EL (cell line): Measurements from ENCODE around the gene FRMD3.
"Not testable (repeated sequence)": the region's sequence is repeated elsewhere in the genome, so short reads cannot be mapped to it uniquely, and the experiment has no call there.

ENCODE experiments used
- DNase-seq: peaks from one replicate; pipeline ENCODE4 v3.0.0-alpha.2; 2016

The FRMD3 gene

DNA sequence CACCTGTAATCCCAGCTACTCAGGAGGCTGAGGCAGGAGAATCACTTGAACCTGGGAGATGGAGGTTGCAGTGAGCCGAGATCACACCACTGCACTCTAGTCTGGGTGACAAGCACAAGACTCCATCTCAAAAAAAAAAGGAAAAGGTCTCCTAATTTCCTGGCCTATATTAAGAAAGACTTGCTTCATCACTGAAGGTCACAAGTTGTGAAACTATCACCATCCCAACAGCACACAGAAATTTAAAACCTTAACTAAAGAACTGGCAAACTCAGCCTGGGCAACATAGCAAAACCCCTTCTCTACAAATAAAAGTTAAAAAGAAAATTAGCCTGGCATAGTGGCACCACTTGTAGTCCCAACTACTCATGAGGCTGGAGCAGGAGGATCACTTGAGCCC, 17.2 kb downstream of the FRMD3 start:
- no peak for DNase-seq

DNA sequence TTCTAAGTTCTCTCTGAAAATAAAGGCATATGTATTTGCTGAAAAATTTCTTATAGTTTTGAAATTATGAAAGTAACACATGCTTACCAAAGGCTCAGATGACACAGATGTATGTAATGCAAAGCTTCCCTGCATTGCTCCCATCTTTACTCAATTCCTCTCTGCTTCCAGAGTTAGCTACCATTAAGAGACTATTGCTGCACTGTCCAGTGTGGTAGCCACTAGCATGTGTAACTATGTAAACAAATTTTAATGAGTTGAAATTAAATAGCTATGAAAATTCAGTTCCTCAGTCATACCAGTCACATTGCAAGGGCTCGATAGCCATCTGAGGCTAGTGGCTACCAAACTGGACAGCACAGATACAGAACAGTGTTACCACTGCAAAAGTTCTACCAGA, 17.9 kb downstream of the FRMD3 start:
- no peak for DNase-seq

DNA sequence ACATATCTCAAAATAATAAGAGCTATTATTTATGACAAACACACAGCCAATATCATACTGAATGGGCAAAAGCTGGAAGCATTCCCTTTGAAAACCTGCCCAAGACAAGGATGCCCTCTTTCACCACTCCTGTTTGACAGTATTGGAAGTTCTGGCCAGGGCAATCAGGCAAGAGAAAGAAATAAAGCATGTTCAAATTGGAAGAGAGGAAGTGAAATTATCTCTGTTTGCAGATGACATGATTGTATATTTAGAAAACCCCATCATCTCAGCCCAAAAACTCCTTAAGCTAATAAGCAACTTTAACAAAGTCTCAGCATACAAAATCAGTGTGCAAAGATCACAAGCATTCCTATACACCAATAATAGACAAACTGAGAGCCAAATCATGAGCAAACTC, 20.2 kb downstream of the FRMD3 start:
- DNase-seq = not testable (repeated sequence)

DNA sequence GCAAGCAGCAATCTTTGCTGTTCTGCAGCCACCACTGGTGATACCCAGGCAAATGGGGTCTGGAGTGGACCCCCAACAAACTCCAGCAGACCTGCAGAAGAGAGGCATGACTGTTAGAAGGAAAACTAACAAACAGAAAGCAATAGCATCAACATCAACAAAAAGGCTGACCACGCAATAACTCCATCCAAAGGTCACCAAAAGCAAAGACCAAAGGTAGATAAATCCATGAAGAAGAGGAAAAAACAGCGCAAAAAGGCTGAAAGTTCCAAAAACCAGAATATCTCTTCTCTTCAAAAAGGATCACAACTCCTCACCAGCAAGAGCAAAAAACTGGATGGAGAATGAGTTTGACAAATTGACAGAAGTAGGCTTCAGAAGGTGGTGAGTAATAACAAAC, 23.4 kb downstream of the FRMD3 start:
- no peak for DNase-seq

DNA sequence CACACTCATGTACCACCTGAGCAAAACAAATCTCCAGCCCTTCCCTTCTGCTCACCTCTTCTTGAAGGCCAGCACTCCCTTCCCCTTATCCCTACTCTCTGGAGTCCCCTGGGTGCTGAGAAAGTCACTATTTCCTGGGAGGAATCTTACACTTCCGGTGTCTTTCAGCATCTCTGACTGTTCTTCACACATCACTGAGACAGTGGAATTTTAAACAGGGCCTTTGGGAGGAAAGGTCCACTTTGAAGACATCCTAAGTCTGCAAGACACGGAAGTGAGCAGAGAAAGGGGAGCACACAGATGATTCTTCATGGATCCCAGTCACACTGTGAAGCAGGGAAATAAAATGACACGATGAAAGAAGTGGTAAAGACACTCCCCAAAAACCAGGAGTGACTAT, 25.6 kb downstream of the FRMD3 start:
- DNase-seq = no peak

DNA sequence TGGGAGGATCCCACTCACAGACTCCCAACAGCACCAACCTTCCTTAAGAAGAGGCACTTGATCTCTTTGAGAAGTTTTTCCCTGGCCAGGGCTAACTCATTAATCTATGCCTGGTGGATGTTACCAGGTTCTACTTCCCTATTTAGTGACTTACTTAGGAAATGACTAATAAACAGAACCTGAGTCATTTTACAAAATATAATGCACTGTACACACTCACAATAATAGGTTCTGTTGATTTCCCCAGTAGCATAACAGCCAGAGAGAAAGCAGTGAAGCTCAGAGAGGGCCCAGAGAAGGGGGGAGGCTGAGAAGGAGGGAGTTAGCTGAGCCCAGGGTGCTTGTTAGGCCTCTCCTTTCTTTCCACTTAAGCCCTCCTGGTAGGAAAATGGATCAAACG, 27.1 kb downstream of the FRMD3 start:
- peak; percentile 30 for DNase-seq

DNA sequence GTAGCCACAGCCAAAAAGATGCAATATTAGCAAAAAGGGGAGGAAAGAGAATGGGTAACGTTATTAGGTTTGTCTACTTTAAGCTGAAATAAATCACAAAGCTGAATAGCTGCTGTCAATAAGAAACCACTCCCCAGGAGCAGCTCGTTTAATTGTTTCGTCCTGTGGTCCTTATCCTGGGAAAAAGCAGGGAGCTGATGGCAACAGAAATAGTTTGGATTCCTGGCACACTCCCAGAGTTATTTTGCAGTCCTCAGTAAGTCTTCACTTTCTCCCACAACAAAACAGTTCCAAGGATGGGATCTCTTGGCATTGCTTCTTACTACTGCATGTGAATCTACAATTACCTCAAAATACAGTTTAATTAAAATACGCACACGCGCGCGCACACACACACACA, 28.8 kb downstream of the FRMD3 start:
- peak; percentile 41 for DNase-seq

DNA sequence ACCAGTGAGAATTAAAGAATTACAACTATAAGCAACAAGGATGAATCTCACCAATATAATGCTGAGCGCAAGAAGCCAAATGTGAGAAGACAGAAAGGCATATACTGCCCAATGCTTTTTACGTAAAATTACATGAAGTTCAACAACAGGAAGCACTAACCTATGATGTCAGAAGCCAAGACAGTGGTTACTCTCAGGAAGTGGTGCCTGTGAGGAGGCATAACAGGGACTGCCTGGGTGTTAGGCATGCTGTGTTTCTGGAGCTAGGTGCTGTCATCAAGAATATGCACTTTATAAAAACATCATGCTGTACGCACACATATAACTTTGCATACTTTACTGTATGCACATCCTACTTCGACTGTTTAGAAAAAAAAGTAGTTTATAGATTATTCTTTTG, 30.1 kb downstream of the FRMD3 start:
- no peak for DNase-seq

DNA sequence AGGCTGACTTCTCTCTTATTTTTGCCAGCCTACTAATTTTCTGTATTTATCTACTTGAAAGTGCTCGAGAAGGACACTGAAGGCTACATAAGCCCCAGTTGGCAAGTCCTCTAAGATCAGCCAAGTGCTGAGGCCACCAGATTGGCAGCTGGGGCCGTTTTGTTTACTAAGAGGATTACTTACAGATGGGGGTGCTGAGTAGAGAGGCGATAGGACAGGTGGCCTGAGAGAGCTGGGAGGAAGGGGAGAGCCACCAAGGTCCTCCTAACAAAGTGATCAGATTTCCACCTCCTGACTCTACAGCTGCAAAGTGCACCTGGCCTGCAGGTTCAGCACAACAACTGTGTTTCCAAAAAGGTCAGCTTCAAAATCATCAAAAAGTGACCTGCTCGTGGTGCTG, 32.9 kb downstream of the FRMD3 start:
- DNase-seq = no peak

DNA sequence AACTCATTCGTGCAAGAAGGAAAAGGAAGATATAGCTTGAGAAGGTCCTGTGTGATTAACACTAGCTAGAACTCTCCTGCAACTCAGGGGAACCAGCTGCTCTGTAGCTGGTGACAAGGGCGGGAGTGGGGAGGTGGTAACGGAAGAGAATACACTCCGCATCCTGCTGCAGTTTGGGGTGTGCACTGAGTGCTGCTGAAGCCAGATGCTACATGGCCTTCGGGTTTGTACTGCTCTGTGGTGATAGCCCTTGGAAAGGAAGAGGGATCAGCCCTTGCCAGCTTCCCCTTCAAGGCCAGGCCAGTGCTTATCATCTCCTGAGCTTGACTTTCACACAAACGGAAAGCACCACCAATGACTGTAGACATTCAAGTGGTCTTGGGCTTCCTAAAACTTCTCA, 34.3 kb downstream of the FRMD3 start:
- no peak for DNase-seq

DNA sequence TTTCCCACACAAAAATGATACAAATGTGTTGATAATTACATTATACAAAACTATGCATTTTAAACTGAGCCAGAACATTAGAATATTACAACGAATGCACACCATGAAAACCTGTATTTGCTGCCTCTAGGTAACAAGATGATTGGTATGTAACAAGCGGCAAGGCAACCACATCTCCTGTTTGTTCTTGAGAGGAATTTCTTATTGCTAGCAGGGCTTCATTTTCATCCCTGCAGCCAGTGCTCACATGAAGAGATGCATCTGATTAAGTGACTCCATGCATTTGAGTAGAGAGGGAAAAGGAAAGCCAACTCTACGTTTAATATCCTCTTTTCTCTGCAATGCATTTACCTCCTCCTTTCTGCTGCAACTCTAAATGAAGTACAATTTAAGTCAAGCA, 36.6 kb downstream of the FRMD3 start:
- no peak for DNase-seq

DNA sequence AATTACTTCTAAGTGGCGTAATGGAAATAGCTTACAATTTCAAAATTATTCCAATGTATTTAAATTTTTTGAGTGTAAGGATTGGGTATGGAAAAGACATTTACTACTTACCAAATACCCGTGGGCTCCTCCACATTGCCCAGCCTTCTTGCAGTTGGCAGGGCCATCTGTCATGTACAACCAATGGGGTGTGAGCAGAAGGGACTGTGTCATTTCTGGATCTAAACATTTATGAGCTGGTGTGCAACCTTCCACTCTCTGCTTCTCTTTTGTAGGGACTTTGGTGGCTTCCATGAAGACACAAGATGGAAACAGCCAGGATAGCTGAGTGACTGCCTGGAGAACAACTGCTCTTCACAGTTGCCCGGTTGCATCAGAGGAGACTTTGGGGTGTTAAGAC, 40.8 kb downstream of the FRMD3 start:
- no peak for DNase-seq

DNA sequence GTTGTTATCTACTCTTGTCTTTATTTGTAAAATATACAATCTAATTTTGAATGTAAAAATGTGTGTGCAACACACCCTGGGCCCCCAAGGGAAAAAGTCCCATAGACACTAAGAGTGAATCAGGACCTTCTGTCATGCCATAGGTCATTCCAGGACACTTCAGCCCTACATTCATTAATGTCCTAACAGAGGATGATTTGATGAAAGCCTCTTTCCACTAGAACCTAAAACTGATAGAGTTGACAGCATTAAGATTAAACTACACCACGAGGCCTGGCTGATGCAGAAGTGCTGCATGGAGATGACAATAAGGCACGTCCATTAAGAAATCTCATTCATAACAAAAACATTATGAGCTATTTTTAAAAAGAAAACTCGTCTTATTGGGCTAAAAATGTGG, 46.2 kb downstream of the FRMD3 start:
- DNase-seq = no peak

DNA sequence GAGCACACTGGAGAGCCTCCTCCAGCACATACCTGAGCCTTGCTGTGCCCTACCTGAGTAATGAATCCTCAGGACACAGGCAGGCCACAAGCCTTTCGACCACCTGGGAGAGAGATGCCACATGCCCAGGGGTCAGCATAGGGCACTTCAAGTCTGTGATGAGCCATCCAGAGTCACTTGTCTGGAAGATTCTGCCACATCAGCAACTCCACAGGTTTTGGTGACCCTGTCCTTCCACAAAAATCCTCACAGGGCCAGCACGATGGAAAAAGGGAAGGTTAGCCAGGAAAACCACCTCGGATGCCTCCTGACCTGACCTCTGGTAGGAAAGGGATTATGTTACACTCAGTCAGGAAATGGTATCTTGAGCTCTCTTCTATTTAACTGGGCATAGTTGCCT, 46.8 kb downstream of the FRMD3 start:
- no peak for DNase-seq

DNA sequence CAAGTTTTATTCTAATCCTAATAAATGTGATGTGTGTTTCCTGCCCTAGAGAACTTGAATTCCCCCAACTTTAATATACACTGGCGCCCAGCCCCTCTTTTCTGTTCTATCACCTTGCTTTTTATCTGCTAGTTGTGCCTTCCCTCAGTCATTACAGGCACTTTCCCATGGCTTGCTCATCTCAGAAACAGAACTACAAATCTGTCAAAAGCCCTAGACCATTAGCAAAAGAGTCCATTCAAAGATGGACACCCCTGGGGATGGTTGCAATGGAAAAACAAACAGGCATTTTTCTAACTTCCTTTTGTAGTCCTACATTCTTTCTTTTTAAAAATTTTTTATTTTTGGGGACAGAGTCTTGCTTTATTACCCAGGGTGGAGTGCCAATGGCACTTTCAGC, 48.2 kb downstream of the FRMD3 start:
- DNase-seq = no peak

DNA sequence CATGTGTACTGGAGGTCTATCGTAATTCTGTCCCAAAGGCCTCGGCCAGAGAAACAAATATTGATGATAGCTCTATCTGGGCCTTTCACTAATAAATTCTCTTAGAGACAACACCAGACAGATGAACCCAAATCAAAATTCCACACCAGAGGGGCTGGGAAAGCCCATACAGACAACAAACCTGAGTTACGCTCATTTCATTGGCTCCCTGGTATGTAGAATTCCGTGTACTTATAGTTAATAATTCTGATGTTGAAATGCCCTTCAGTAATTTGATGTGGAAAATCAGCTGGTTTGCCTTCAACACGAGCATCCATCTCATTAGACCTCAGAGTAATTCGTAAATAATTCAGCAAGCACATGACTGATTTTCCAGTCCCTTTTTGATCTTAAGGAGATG, 53.2 kb downstream of the FRMD3 start:
- DNase-seq = no peak

DNA sequence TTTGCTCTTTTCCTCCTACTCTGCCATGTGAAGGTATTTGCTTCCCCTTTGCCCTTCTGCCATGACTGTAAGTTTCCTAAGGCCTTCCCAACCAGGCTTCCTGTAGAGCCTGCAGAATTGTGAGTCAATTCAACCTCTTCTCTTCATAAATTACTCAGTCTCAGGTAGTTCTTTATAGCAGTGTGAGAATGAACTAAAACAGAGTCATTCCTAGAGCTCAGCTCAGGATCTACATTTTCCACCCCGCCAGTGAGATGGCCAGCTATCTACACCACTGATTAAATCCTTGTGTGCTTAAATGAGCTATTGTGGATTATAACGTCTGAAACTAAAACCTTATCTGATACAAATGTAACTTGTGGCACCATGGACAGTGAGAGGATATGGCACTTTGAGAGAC, 55.0 kb downstream of the FRMD3 start:
- no peak for DNase-seq

DNA sequence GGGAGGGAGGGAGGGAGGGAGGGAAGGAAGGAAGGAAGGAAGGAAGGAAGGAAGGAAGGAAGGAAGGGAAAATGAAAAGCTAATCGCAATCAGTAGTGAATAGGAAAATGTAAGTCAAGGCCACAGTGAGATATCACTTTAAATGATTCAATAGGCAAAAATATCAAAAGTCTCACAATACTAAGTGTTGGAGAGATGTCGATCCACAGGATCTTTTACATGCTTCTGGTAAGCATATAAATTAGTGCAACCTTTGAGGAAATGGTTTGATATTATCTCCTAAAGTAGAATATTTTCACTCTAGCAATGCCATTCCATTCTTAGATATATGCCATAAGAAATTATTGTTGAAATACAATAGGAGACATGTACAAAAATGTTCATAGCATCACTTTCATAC, 58.4 kb downstream of the FRMD3 start:
- DNase-seq = no peak

DNA sequence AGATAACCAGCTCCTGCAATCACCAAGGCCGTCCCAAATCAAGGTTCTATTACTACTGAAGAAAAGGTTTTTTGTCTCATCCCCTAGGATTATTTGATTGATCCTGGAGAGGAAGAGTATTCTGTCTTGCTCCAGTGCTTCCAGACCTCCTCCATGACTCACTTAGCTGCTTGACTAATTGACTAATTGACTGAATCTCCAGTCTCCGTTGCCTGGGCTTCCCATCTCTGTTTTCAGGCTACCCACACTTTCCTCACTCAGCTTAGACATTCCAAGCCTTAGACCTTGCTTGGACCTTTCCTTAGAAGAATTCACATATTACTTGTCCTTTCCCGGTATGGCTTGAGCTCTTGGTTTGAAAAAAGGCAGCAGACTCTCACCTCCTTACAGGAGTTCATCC, 60.6 kb downstream of the FRMD3 start:
- peak; percentile 8 for DNase-seq

DNA sequence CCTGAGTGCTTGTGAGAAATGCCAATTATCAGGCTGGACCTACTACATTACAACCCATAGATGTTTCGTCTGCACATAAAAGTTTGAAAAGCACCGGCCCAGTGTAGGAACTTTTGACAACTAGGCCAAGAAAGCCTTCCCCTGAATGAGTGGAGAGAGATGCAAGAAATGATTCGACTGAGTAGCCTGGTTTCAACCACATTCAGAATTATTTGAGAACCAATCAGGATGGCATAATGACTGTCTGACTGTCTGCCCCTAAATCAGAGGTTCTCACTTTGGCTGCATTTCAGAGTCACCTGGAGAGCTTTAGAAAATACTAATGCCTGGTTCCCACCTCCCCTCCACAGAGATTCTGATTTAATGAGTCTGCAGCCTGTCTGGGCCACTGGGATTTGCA, 61.1 kb downstream of the FRMD3 start:
- no peak for DNase-seq

DNA sequence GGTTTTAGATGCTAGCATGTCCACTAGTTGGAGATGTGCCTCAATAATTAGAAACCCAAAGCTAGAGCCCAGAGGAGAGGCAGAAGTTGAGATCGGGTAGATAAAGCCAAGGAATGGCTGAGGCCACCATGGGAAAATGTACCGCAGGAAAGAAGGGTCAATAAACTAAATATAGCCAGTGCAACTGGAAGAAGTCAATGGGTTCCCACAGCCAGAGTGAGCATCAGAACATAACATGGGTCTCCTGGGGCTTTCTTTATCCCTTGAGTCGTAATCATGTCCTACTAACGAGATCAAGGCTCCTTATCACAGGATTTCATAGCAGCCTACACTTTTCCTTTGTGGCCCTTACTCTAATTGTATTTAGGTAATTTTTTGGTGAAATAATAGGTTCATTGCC, 61.7 kb downstream of the FRMD3 start:
- DNase-seq = no peak

DNA sequence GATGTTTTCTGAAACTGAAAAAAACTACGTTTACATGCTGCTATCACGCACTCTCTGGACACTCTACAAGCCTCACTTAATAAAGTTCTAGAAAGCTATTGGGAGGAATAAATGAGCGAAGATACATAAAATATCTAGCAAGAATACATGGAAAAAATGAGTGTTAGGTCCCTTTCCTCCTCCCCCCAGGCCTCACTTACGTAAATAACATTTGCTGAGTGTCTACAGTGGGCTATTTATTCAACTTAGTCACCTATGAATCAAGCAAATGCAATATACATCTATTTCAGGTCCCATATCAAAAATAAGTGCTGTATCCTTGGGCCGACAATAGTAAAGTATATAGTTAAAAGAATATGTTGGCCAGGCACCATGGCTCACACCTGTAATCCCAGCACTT, 62.5 kb downstream of the FRMD3 start:
- no peak for DNase-seq

DNA sequence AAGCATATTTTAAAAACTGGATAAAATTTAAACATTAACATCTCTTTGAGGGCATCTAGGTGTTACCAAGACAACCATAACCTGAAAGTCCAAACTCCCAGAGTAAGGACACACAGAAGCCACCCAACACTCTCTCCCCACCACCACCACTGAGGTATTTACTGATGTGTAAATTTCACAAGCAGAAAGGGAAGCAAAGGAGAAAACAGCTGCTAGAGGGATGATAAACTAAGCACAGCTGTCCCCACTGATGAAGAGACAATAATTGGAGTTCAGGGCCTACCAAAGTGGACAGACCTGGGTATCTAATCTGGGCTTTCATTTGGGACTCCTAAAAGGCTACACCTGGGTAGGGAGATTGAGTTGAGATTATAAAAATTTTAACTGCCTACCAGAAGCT, 63.6 kb downstream of the FRMD3 start:
- no peak for DNase-seq

DNA sequence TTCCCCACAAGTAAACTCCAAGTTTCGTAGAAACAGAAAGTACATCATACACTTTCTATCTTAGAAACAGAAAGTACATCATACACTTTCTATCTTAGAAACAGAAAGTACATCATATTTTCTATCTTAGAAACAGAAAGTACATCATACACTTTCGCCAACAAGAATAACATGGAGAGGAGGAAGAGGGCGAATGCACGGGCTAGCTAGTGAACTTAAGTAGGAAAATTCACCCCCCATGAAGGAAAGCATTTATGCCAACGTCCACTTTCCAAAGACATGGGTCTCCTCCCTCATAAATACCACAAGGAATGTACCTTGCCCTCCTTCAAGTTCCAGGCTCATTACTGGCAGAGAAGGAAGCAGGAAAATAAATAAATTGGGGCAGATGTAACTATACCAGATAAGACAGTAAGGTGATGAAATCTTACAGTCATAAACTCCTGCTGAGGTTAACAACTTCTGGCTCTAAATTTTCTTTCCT, 64.7 kb downstream of the FRMD3 start:
- DNase-seq = no peak

DNA sequence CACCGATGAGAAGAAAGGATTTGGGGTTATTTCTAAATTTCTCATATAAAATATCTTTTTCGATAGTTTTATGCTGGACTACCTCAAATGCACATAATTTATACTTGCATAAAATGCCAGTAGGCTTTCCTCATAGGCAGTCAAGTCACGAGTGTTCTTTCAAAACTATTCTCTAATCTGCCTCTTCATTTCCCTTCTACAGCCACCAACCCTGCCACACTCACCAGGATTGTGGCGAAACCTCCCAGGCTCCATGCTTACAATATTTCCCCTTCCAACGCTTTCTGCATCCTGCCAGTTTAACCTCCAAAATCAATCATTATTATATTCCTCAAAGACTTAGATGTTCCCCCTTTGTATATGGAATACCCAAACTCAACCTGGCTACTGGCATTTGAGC, 65.4 kb downstream of the FRMD3 start:
- DNase-seq = no peak

DNA sequence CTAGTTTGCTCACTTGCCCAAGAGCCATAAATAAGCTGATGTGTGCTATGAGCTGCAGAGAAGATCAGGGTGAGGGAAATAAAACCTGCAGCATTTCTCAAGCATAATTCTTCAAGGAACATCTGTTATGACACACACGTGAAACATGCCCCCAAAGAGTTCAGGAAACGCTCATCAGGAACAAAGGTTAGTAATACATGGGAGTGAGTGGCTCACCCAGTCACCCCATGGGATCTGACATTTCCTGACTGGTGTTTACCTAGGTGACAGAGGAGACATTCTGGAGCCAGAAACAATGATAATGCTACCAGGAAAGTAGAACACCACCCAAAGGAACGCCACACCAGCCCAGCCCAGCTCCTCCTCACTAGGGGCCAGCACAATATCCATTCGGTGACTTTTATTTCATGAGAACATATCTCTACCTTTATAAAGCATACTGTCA, 66.0 kb downstream of the FRMD3 start:
- DNase-seq = peak; percentile 51
